Testis (tissue), 2 donors: ENCODE results near the gene CAPRIN1.

Experiments
- CTCF ChIP-seq, 3 experiments: fragments of 450-650 bp in 2 of 3; fragments of 200-600 bp in 1 of 3; sonication (generic) in 1 of 3; IDR thresholded peaks; one replicate each; pipeline ENCODE4 v1.5.1; 2016 to 2019; ENCODE audit warnings: antibody characterized with exemption in 3 of 3, mild to moderate bottlenecking in 2 of 3, moderate library complexity in 1 of 3
- POLR2A ChIP-seq: fragments of 450-650 bp; IDR thresholded peaks from one replicate; pipeline ENCODE4 v1.6.1; 2017; ENCODE audit warnings: antibody characterized with exemption, mild to moderate bottlenecking, moderate library complexity

GRCh38 chr11:34013898-34014571, 37.5 kb upstream of the CAPRIN1 start:
- TF ChIP-seq CTCF (IDR thresholded peaks at IDR 0.05): no peak
- TF ChIP-seq POLR2A: no peak
